Activated effector memory CD4-positive, alpha-beta T cell treated with anti-CD3 and anti-CD28 coated beads, Interleukin-2, amount 50 U/mL, for 16 hours (primary cell): ENCODE results near the gene RASIP1.
A peak's percentile ranks its signal among the peaks of the same experiment; 100 is the strongest.

ENCODE experiments used
- DNase-seq: peaks from one replicate; pipeline ENCODE4 v3.0.0-alpha.2; 2020

Gene RASIP1

DNA sequence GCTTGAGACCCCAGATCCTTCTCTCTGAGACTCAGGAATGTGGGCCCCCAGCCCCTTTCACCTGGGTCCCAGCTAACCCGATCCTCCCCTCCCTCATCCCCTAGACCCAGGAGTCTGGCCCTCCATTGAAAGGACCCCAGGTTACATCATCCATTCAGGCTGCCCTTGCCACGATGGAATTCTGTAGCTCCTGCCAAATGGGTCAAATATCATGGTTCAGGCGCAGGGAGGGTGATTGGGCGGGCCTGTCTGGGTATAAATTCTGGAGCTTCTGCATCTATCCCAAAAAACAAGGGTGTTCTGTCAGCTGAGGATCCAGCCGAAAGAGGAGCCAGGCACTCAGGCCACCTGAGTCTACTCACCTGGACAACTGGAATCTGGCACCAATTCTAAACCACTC lies 15.4 kb upstream of the RASIP1 start:
- no peak for DNase-seq

DNA sequence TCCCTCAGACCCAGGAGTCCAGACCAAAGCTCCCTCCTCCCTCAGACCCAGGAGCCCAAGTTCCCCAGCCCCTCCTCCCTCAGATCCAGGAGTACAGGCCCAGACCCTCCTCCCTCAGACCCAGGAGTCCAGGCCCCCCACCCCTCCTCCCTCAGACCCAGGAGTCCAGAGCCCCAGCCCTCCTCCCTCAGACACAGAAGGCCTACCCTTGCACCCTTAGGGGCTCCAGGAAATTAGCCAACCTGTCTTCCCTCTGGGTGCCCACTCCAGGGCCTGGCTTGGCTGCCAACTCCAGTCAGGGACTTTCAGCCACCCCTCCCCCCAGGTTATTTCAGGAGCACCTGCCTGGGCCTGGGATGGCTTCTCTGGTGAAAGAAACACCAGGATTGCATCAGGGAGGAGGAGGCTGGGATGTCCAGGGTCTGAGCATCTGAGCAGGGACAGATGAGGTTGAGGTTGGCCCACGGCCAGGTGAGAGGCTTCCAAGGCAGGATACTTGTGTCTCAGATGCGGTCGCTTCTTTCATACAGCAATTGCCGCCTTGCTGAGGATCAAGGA lies 14.8 kb upstream of the RASIP1 start, which contains the start of gene FGF21:
FGF21 (plus strand) TSS at position 441 of the 558 bp plus-strand sequence. CDS start 713 bp downstream, outside the sequence.
- no peak for DNase-seq

DNA sequence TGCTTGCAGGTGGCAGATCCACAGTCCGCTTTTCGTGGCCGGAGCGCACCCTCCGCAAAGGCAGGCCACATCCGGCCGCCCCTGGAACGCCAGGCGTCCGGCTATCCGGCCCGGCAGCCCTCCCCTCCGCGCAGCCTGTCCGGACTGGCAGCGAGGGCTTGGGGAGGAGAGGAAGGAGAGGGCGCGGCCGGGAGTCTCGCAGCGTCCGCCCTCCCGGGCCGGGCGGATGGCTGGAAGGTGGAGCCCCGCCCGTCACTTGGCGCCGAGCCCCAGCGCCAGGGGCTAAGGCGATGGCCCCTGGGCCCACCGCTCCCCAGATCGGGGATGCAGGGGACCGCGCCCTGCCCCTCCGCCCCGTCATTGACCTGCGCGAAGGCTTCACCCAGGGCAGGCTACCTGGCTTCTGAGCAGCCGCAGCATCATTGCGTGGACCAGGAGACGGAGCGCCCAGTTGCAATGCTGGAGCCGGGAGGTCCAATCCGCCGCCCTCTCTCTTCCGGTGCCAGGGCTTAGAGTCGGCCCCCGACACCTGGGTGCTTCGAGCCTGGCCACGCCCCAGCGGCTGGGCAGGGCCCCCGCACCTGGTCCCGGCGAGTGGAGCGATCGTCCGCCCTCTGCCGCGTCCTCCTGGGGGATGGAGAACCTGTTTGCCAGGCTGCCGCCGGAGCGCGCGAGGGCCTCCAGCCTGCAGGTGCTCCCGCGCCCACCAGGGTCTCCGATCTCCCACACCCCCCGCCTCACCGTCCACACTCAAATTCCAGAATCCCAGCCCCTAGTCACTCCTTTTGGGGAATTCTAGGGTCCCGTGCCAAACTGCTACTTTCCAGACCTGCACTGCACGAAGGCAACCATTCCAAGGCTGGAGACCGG lies 12.3 kb upstream of the RASIP1 start, which contains the start of gene FUT1:
FUT1 (minus strand) TSS at position 146 of the 870 bp plus-strand sequence. CDS start 1,360 bp downstream, outside the sequence.
- DNase-seq: peak; percentile 77

DNA sequence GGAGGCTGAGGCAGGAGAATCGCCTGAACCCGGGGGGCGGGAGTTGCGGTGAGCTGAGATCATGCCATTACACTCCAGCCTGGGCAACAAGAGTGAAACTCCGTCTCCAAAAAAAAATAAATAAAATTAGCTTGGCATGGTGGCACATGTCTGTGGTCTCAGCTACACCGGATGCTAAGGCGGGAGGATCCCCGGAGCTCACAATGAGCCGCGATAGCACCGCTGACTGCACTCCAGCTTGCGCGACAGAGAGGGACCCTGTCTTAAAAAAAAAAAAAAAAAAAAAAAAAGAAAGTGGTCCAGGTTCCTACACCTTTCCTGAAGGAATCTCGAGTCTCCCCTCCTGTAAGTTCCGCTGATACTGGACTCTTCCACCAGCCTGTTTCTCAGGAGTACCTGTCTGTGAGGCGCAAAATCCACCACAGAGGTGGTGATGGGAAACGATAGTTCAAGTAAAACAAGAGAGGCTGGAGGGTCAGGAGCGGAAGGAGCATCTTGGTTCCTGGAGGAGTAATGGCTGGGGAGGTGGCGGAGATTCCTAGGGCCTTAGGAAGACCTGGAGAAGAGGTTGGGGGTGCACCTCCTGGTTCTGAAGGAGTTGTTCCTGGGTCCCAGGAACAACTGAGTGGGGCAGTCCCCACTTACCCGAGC lies 11.6 kb upstream of the RASIP1 start:
- no peak for DNase-seq

DNA sequence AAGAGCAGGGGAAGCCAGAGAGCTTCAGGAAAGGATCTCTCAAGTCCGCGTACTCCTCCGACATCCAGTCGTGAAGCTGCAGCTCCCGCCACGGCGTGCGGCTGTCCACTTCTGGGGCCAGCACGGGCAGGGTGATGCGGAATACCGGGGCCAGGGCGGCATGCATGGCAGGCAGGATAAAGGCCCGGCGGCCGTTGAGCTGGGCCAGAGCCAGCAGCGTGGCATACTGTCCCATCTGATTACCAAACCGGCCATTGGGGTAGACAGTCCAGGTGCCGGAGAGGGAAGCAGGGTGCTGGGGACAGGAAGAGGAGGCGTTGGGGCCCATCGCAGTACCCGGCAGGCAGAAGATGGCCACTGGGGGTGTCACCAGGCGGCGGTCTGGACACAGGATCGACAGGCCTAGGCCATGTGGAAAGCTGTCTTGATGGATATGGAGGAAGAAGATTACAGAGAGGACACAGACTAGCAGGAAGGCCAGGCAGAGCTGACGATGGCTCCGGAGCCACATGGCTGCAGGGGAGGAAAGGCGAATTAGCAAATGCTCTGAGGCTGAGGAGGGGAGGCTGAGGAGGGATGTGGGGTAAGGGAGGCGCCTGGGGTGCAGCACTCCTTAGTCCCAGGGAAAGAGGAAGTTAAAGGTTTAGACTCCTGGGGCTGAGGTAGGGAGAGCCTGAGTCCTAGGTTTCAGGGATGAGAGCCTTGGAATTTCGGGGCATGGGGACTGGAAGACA lies 10.5 kb upstream of the RASIP1 start:
- no peak for DNase-seq

DNA sequence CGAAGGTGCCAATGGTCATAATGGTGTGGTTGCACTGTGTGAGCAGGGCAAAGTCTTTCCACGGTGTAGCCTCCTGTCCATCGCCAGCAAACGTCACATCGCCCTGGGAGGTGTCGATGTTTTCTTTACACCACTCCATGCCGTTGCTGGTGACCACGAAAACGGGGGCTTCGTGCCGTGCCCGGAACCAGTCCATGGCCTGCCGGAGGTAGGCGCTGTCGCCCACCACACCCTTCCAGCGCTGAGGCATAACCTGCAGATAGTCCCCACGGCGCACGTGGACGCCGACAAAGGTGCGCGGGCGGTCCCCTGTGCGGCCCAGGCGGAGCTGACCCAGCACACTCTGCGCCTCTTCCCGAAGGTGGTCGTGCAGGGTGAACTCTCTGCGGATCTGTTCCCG lies 9.9 kb upstream of the RASIP1 start:
- no peak for DNase-seq

DNA sequence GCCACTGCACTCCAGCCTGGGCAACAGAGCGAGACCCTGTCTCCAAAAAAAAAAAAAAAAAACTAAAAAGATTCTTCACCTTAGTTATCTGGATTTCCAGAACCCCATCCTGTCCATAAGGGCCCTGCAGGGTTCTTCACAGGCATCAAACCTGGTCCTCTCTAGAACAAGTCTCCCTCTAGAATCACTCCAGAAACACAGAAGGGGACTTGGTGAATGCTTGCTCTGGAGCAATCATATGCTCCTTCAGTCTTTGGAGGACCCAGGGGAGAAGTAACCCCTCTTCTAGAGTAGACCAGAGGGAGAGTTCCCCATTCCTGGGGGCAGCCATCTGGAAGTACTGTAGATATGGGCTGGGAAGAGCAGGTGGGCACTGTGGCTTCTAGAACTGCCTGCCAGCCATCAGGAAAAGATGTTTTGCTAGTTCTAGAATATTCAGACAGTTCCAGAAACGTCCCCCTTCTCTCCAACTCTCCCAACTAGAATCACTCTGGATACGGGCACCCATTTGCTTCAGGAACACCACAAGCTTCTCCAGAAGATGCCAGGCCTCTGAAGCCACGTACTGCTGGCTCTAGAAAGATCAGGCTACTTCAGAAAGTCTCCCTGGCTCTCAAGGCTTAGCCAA lies 9.3 kb upstream of the RASIP1 start:
- DNase-seq: no peak

DNA sequence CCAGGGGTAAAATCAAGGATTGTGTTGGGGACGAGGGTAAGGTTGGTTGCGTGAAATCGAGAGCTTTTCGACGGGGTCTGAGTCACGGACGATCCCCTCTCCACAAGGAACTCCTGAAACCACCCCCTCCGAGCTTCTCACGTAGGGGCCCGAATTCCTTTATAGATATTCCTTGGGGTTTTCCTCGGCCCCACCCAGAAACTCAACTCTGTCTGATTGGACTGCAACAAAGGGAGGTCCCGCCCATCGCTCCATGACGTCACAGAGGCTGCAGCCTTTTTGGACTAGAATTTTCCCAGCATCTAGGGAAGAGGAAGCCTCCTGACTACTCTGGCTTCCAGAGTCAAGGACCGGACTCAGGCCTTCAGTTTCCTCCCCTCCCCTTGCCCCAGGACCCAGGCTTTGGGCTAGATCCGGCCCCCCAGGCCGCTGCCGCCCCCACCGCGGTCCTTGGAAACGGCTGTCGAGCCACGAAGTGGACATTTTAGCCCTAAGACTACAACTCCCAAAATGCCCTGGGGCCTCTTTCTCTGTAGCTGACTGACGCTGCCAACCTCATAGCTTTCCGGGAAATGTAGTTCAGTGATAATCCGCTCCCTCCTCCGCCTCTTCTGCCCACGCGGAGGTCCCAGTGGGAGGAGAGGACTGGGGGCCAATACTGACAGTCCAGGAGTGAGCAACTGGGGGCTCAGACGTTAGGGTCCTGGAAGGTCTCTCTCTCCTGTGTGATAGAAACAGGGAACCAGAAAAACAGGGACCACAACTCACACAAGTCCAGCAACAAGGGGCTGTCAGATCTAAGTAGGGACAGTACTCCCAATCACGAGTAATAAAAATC lies 6.5 kb upstream of the RASIP1 start, which contains the start of gene IZUMO1:
IZUMO1 (minus strand) TSS at position 172 of the 838 bp plus-strand sequence. CDS start 1,050 bp downstream, outside the sequence.
- DNase-seq: peak; percentile 79

DNA sequence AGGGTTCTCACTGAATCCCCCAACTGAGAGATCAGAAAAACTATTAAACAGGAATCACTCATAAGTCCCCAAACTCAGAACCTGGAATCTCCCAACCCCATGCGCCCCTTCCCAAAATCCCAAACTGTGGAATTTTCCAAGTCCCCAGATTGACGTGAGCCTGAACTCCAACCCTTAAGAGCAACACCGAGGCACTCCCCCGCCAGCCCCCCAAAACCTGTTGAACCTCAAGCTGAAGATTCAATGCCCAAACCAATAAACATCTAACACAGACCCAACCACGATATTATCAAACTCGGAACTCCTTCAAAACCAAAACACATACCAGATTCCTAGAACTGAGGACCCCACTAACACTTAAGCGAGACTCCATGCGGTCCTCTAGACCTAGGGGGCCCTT lies 5.7 kb upstream of the RASIP1 start:
- no peak for DNase-seq

DNA sequence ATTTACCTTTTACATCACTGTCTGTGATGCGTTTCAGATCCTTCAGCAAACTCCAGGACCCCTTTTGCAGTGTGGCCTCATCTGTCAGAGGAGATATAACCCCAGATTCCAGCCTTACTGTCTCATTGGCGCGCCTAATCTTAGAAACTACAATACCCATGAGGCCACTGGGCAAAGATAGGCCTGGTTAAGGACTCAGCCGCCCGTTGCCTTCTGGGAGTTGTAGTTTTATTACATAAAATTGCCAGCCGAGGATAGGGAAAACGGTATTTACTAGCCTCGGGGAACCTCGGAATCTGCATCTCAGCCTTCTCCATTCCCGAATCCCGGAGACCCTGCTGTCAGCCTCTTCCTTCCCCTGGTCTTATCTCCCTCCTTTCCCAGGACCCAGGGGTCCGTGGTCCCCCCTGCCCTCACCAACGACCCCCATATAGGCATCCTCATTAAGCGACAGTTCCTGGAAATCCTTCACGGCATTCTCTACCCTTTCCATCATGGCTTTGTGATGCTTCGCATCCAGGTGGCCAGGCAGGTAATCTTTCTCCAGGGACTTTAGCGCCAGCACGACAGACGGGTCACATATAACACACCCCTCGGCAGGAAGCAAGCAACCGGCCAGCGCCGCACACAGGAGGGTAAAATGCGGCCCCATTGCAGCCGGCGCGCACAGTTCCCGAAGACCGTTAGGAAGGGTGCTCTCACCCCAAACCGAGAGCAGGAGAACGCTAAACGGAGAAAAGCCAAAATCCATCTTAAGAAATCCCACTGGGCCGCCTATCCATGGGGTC lies 5.0 kb upstream of the RASIP1 start:
- DNase-seq: peak; percentile 75

DNA sequence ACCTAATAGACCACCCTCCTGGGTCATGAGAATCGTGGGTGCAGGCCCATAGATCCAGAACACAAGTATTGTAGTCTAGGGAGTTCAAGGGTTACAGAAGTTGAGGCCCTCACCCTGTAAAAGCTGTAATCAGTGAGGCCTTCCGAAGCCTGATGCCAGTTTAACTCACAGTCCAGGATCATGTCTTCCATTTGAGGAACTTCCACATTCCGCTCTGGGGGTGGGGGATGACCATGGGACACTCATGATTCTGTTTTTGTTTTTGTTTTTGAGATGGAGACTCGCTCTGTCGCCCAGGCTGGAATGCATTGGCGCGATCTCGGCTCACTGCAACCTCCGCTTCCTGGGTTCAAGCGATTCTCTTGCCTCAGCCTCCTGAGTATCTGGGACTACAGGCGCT lies 1.7 kb upstream of the RASIP1 start:
- DNase-seq: no peak

DNA sequence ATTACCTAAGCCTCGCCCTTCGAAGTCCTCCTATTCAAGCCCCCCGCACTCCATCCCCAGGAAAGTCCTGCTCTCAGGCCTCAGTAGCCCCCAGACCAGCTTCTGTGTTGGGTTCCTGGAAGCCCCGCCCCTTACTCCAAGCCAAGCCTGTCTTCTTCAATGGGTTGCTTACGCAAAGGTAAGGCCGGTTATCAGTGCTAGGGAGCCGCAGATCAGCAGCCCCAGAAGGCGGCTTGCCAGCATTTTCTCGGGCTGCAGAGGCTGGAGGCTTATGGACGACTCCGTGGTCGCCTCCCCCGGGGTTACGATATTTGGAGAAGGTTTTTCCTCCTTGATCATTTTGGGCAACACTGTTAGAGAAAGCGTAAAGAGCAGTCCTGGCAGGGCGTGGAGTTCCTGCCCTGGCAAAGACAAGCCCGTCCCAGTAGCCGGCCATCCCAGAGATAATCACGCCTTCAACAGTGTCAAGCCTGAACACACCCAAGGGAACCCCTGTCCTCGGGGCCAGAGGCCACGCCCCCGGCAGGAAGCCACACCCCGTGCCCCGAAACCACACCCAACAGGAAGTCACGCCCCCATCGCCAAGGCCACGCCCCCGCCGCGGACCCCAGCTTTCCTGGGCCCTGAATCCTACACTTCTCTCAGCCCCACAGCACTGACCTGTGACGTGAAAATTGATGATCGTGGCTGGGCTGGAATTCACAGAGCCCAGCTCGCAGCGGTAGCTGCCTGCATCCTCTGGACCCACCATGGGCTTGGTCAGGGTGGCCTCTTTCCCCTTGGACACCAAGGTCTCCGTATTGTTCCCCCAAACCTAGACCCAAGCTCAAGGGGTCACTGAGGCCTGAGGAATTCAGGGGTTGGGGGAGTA lies 954 bp upstream of the RASIP1 start:
- DNase-seq: peak; percentile 77

DNA sequence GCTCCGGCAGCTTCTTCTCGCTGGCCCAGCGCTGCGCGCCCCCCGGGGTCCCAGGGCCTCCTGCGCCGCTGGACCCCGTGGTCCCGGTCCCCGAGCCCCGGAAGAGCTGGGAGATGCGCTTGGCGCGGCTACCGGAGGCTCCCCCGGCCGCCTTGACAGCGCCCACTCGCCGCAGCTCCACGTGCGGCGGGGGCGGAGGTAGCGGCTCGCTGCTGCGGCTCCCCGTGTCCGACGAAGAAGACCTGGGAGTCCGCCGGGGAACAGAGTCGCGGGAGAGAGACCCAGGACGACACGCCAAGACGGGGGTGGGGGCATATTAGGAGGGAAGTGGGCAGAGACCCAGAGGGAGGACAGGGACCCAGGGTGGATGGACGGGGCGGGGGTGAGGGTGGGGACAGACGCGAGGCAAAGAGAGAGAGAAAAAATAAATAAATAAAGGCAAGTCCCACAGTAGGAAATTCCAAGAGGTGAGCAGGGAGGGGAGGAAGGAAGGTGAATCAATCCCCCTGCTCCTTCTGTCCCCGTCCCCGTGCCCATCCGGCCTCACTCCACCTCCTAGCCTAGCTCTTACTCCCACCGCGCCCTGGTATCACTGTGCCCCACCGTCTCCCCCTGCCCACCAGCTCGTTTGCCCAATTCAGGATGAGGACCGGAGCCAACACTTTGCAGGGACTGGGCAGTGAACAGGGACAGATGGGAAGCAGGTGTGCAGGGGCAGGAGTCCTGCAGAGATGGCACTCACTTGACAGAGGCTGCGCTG lies 826 bp downstream of the RASIP1 start:
- DNase-seq: no peak

DNA sequence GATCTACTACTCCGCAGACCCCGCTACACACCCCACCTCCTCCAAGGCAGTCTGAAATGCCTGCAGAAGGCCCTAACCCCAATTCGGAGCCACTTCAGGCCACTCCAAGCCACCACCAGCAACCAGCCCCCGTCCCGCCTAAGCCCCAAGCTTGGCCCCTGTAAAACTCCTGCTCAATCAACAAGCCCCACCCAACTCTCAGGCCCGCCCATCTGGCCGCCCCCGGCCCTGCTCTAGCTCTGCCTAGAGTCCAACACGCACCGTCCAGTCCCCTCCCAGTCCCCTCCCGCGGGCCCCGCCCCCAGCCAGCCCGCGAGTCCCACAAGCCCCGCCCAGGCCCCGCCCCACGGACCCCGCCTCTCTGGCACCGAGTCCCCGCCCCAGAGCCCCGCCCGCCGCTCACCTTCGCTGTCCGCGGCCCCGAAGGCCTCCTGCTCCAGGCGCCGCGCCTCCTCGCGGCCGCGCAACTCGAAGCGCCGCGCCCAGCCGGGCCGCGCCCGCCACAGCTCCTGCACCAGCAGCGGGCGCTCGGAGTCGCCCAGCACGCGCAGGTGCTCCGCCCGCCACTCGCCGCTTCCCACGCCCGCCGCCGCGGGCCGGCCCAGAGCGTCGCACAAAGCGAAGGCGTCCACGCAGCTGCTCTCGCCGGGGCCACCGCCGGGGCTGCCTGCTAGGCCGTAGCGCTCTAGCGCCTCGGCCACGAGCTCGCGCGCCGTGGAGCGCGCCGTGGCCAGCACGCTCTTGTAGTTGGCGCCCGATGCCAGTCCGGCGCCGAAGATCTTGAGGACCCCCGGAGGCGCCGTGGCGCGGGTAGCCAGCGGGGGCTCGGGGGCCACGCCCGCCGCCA lies 1.6 kb downstream of the RASIP1 start:
- peak; percentile 97 for DNase-seq

DNA sequence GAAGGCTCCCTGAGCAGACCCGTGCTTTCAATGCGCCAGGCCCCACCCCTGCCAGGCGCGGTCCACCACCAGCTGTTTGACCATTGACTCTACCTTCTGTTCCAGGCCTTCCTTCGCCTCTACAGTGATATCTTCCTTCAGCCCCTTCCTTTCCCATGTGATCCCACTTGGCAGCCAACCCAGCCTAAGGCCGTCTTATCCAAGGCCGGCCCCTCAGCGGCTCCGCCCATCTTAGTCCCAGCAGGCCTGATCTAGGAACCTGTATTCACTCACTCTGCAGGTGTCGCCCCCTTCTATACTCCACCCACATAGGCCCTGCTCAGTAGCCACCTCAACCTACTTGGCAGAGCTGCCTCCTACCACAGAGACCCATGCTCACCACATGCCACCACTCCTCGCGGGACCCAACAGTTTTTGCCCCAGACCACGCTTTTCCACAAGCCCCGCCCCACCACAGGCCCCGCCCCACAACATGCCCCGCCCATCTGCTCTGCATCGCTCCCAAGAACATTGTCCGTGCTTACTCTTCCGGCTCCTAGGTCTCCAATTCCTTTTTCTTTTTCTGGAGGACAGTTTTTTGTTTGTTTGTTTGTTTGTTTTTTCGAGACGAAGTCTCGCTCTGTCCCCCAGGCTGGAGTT lies 2.9 kb downstream of the RASIP1 start:
- no peak for DNase-seq

DNA sequence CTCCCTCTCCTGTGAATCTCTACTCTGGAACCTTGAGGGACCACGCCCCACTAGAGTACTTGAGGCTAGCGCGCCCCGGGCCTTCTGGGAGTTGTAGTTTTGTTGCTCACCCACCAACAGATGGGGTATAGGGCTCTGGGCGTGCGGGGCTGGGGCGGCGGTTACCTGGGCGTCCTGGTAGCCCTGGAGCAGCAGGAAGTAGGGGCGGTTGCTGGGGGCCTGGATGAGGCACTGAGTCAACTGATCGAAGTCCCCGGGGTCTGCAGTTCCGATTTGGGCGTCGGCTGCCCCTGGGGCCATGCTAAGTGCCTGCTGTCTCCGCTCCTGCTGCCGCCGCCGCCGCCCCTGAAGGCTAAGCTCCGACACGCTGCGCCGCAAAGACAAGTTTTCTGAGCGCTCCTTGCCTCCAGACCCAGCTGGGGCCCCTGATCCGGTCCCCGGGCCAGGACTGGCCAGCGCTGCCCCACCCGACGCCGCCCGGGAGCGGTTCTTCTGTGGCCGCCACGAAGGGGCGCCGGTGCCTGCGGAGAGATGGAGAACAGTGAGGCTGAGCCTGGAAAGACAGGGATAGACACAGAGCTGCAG lies 5.3 kb downstream of the RASIP1 start:
- no peak for DNase-seq

DNA sequence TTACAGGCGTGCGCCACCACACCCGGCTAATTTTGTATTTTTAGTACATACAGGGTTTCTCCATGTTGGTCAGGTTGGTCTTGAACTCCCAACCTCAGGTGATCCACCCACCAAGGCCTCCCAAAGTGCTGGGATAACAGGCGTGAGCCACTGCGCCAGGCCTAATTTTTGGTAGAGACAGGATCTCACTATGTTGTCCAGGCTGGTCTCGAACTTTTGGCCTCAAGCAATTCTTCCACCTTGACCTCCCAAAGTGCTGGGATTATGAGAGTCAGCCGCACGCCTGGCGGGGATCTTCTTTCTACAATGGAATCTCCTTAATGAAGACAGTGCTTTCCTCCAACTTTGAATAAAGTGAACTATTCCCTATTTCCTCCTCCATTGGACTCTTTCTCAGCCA lies 5.8 kb downstream of the RASIP1 start:
- no peak for DNase-seq
